GM18858 (cell line): ENCODE results near the gene SMIM31.

Source experiments
- ATAC-seq: cut with Tn5 transposase; IDR thresholded peaks from one replicate; pipeline ENCODE4 v1.9.1; 2021; ENCODE audit not compliant: unreplicated experiment

Gene SMIM31

DNA sequence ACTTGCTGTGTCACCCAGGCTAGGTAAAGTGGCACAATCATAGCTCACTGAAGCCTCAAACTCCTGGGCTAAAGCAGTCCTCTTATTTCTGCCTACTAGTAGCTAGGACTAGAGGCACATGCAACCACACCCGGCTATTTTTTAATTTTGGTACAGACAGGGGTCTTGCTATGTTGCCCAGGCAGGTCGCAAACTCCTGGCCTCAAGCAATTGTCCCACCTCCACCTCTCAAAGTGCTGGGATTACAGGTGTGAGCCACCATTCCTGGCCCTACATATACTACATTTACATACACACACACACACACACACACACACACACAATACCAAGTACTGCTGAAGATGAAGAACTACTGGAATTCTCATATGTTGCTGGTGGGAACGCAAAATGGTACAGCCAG is 26.9 kb downstream of the SMIM31 start:
- ATAC-seq, result no peak

GRCh38 chr4:164783976-164784375 is 30.0 kb downstream of the SMIM31 start:
- no peak for ATAC-seq

- ATAC-seq, result no peak
These were observed 35.1 kb downstream of the SMIM31 start for GRCh38 chr4:164789047-164789446.

GRCh38 chr4:164790249-164790648 is 36.3 kb downstream of the SMIM31 start:
- ATAC-seq, result no peak

DNA sequence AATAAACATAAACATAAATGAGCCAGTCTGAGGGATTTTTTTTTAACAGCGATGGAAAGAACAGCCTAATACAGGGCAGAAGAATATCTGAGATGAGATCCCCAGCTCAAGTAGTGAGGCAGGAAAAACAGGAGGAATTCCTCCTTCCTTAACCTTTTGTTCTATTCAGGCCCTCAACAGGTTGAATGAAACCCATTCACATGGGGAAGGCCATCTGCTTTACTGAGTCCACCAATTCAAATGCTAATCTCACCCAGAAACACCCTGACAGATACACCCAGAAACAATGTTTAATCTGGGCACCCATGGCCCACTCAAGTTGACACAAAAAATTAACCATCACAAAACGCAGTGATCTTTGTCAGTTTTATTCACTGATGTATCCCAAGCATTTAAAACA is 45.5 kb downstream of the SMIM31 start:
- ATAC-seq, result no peak

DNA sequence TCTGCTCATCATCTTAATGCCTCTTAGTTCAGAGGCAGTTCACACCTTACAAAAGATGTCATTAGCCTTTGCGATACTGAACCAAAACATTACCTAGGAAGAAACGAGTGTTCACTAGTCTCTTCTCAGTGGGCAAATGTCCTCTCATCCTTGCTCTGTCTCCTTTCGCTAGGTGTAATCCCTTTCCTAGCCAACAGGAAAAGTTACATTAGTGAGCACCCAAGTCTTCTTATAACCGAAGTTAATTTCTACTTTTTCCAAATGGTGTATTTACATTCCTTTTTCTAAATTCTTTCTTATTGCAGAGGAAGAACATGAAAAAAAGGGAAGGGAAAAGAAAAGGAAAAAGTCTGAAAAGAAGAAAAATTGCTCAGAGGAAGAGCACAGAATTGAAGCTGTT is 46.9 kb downstream of the SMIM31 start:
- ATAC-seq, result no peak

DNA sequence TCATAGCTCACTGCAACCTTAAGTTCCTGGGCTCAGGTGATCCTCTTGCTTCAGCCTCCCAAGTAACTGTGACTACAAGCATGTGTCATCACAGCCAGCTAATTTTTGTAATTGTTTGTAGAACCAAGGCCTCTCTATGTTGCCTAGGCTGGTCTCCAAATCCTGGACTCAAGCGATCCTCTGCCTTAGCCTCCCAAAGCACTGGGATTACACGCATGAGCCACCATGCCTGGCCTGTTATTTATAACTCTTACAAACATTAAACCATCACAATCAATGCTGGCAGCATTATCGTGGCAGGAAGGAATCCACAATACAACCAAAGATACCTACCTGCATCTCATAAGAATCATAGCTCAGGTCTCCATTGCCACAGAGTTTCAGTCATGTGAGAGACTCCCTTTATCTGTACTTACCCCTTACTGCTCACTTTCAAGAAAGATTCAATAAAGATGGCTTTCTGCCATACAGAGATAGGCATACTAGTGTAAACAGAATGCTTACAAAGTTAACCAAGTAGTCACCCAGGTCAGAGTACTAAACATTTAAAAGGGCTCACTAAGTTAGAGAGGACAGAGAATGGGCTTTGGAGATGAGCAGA is 48.5 kb downstream of the SMIM31 start:
- ATAC-seq, result no peak

DNA sequence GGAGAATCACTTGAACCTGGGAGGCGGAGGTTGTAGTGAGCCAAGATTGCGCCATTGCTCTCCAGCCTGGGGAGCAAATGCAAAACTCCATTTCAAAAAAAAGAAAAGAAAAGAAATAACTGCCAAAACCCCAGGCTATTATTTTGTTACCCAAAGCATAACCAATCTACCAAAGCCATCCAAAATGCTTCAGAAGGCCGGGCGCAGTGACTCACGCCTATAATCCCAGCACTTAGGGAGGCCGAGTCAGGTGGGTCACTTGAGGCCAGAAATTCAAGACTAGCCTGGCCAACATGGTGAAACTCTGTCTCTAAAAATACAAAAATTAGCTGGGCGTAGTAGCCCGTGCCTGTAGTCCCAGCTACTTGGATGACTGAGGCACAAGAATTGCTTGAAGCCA is 49.8 kb downstream of the SMIM31 start:
- ATAC-seq, result no peak

DNA sequence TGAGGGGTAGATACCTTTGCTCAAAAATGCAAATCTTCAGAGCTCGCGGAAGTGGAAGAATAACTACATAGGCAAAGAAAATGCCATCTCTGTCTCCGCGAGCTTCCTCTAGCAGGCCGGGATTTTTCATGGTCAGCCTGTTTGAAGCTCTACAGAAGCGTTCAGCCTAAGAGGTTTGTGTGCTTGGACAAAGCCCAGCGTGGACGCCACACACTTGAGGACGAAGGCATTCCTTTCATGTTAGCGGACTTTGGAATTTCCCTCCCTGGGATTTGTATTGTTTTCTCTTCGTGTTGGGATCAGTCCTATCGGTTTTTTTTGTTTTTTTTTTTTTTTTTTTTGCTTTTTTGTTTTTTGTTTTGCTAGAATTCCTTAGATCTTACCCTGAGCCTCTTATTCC is 53.7 kb downstream of the SMIM31 start:
- ATAC-seq, result no peak

DNA sequence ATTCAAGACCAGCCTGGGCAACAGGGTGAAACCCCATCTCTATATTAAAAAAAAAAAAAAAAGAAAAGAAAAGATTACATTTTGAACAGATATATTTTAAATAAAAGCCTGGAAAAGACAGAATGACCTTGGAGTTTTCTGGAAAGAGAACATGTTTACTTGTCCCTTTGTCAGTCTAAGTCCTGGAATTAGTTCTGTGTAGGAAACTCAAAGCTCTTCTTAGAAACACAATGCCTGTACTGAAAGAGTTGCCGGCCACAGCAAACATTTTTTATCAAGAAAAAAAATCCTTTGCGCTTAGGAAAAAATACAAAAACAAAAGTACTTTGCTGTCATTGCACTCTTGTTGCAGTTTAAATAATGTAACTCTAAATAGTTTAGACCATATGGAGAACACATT is 59.6 kb downstream of the SMIM31 start:
- no peak for ATAC-seq

GRCh38 chr4:164815711-164816110 is 61.8 kb downstream of the SMIM31 start:
- ATAC-seq, result no peak

DNA sequence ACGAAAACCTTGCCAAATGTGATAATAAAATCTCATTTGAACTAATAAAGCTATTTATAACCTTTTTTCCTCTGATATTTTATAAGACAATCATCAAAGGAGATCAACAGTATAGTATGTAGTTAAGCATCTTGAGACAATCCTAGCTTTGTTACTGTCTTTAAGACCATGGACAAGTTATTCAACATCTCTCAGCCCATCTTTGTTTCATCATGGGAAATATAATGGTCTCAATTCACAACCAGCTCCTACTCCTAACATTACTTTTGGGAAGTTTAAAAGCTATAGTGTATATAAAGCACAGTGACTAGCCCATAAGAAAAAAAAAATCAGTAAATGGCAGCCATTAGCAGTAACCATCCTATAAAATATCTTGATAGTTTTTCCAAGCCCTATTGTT is 65.4 kb downstream of the SMIM31 start:
- no peak for ATAC-seq

DNA sequence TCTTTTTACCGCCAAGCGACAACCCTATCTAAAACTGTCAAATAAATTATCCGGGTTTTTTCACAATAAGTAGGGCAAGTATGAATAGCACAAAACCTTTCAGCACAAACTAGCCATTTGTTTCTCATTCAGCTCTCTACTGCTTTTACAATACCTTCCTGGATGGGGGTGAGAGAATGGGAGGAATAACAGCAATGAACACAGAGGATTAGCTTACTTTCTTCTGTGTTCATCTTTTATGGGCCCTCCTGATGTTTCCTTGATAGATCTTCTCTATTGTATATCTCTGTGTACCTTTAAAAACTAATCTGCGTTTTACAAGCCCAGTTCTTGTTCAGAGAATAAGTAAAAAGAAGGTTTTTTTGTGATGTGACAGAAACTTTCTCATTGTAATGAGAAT is 67.8 kb downstream of the SMIM31 start:
- ATAC-seq, result no peak

- ATAC-seq, result no peak
These were observed 70.7 kb downstream of the SMIM31 start for GRCh38 chr4:164824581-164824980.

- ATAC-seq, result no peak
These were observed 75.0 kb downstream of the SMIM31 start for GRCh38 chr4:164828955-164829354.

DNA sequence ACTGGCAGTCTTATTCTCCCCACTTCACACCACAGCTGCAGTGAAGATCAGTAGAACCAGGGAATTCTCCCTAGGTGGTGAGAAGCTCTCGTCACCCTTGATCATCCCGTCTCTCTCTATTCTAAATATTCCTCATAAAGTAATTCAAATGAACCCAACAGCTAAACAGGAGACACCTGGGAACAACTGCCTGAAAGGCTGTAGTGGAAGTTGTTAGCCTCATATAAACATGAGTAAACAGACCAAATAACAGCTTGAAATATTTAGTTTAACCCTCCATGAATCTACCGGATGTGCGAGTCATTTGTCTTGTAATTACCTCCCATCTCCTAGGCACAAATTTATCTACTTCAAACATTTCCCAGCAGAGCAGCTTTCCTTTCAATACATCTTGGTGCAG is 92.6 kb downstream of the SMIM31 start:
- ATAC-seq, result no peak

DNA sequence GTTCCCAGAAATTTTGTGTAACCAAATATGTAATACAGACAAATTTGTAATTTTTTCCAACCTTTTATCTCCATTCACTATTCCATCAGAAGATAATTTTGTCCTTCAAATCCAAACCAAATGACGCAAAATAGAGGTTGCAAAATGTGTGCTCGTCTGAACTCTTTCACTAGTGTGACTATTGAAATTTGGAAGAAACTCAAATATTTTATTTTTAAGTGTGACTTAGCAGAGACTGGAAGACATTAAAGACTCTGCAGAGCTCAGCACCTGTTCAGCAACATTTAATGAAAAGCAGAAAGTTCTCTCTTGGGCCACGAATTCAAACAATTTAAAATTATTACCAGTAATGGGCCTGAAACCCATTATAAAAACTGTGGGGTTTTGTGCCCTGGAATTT is 93.1 kb downstream of the SMIM31 start:
- no peak for ATAC-seq

DNA sequence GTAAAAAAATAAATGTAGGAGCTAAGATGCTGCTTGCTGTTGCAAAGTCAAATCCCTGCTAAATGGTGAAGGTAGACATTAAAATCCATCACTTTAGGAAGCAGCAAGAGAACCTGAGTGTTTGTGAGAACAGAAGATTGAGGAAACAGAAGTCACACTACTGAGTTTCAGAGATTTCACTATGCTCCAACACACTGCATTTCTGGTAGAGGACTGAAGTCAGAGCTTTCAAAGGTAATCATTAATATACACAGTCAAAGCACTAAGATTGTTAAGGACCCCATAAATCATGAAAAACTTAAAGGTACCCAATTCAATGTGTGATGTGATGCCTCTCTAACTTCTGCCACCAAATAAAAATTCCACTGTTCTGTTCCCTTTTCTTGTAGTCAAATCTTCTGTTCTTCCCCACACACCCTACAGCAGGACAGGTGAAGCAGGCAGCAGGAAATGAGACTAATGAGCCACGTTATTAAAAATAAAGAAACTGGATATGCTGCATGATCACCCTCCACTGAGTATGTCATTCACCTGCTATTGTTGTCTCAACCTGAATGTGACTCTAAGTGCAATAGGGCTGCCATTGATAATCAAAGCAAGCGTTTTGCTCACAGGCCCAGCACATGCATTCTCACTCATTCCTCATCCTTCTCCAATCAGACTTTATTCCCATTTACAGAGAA is 94.2 kb downstream of the SMIM31 start:
- peak; percentile 80 for ATAC-seq
